ENCODE results near the gene PPRC1.
"Not testable (repeated sequence)": the region's sequence is repeated elsewhere in the genome, so short reads cannot be mapped to it uniquely, and the experiment has no call there.

The PPRC1 gene

DNA sequence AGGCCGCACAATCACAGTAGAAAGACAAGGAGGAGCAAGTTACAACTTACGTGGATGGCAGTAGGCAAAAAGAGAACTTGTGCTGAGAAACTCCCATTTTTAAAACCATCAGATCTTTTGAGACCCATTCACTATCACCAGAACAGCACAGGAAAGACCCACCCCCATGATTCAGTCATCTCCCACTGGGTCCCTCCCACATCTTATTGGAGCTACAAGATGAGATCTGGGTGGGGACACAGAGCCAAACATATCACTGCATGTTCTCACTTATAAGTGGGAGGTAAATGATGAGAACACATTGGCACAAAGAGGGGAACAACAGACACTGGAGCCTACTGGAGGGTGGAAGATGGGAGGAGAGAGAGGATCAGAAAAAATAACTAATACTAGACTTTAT is 51.8 kb downstream of the PPRC1 start:
- DNase-seq = no peak
- TF ChIP-seq POLR2A (IDR thresholded peaks at IDR 0.05; ENCODE audit: low read length) (no peak), GATA1 (IDR thresholded peaks at IDR 0.05; ENCODE audit: low read depth, low read length) (no peak)

DNA sequence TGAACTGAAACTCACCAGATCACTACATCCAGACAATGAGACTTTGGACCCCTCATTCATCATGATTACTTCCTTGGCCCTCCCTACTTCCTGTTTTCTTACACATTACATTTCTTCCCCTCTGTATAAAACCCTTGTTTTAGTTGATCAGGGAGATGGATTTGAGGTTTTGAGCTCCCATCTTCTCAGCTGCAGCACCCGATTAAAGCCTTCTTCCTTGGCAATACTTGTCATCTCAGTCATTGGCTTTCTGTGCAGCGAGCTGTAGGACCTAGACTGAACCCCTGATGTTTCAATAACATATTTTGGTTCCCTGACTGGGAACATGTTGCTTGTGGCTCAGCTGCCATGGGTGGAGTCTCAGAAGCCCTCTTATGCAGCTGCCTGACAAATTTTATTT is 52.4 kb downstream of the PPRC1 start:
- no peak for TF ChIP-seq POLR2A (IDR thresholded peaks at IDR 0.05; ENCODE audit: low read length)
- no peak for TF ChIP-seq GATA1 (IDR thresholded peaks at IDR 0.05; ENCODE audit: low read depth, low read length)
- no peak for DNase-seq

DNA sequence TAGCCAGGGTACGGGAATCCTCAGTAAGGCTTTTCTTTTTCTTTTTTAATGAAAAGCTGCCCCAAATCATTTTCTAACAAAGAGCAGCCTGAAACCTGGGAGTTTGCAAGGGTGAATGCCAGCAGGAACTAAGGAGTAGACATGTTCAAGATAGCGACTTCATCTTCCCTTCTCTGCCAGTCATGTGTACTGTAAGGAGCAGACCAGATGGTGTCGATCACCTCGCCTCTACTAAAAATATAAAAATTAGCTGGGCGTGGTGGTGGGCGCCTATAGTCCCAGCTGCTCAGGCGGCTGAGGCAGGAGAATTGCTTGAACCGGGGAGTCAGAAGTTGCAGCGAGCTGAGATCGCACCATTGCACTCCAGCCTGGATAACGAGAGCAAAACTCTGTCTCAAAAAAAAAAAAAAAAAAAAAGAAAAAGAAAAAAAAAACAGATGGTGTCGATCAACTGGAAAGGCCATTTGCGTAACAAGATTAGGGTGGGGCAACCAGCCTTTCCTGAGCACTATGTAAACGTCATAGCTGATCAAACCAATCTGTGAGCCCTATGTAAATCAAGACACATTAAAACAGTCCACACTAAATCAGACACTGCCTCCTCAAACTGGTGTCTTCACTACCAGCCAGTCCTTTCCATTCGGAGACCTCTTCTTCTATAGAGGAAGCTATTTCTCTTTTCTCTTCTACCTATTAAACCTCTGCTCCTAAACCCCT is 53.1 kb downstream of the PPRC1 start:
- no peak for TF ChIP-seq POLR2A (IDR thresholded peaks at IDR 0.05; ENCODE audit: low read length)
- TF ChIP-seq GATA1 (IDR thresholded peaks at IDR 0.05; ENCODE audit: low read depth, low read length) = no peak
- DNase-seq = no peak

DNA sequence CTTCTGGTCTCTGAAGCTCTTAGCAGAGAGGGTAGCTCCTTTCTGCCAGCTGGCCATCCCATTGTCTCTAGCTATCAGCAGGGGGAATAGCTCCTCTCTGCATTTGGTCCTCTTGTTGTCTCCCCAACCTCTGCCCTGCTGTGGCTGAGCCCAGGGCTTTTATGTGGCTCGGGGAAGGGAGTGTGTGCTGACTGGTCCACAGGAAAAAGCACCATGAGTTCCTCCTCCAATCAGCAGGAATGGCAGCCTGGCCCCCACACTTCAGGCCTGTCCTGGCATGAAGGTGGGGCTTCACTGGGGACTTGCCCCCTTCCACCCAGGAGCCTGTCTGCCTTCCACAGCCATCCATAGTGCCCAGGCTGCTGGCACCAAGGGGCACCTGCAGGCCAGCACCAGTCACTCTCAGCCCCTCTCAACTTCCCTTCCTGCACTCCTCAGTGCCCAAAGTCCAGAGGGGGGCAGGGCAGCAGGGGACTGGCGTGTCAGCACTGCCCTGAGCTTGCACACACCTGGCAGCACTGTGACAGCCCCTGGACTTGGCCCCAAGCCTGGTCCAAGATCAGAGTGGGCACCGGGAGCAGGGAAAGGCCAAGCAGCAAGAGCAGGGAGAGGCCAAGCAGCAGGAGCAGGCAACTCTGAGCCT is 55.6 kb downstream of the PPRC1 start:
- TF ChIP-seq GATA1 (IDR thresholded peaks at IDR 0.05; ENCODE audit: low read depth, low read length) = no peak
- no peak for TF ChIP-seq POLR2A (IDR thresholded peaks at IDR 0.05; ENCODE audit: low read length)
- no peak for DNase-seq

DNA sequence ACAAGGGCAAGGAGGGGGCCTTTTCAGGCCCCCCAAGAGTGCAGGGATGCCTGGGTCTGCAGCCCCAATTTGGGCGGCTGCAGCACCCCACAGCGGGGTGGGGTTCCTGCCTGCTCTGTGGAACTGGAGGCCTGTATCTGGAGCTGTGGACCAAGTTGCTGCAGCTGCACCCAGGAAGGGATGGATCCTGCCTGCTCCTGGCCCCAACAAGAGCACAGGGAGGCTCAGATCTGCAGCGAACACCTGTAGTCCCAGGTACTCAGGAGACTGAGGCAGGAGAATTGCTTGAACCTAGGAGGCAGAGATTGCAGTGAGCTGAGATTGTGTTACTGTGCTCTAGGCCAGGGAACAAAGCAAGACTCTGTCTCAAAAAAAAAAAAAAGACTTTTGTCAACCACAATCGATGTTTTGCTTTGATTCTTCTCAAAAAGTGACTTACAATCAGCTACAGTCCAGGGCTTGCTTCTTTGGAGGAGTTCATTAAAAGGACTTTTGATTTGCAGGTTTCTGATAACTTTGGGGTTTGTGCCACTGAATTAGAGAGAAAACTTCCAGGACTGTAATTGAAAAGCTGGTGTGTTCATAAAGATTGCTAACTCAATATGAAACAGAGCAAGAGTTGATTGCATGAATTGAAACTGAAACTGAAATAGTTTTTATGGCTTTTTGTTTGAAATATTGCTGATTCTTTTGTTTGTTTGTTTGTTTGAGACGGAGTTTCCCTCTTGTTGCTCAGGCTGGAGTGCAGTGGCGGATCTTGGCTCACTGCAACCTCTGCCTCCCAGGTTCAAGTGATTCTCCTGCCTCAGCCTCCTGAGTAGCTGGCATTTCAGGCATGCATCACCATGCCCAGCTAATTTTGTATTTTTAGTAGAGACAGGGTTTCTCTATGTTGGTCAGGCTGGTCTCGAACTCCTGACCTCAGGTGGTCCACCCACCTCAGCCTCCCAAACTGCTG is 56.4 kb downstream of the PPRC1 start:
- not testable (repeated sequence) for DNase-seq

DNA sequence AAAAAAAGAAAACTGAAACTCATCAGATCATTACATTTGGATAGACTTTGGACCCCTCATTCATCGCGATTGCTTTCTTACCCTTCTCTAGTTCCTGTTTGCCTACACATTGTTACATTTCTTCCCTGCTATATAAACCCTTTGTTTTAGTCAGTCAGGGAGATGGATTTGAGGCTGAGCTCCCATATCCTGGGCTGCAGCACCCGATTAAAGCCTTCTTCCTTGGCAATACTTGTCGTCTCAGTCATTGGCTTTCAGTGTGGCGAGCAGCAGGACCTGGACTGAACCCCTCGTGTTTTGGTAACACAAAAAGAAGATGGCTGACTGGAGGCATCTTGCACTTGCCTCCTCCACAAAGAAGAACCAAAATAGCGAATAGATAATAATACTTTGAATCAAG is 59.1 kb downstream of the PPRC1 start:
- no peak for TF ChIP-seq POLR2A (IDR thresholded peaks at IDR 0.05; ENCODE audit: low read length)
- no peak for TF ChIP-seq GATA1 (IDR thresholded peaks at IDR 0.05; ENCODE audit: low read depth, low read length)
- DNase-seq = no peak

DNA sequence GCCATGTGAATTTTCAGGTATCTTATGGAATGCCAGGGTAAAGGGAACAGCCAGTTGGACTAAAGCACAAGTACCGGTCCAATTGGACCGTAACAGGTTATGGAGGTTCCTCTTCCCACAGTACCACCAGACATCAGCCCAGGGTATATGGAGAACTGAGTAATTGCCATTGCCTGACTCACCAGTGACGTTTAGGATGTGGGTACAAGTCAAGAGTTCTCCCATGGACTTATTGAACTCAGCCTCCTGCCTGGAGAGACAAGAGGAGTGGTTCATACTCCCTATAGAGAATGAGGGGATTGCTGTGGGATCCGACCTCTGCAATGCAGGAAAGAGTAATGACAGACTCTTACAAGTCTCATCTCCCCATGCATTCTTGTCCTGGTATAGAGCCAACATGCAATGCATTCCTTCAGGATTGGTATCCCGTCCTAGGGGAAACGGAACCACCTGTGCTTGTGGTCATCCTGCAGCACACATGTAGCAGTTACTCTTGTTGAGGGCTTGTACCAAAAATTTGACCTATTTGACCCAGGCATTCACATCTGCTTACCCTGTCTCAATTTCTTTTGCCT is 62.5 kb downstream of the PPRC1 start:
- TF ChIP-seq GATA1 (IDR thresholded peaks at IDR 0.05; ENCODE audit: low read depth, low read length) = no peak
- TF ChIP-seq POLR2A (IDR thresholded peaks at IDR 0.05; ENCODE audit: low read length) = no peak
- no peak for DNase-seq

DNA sequence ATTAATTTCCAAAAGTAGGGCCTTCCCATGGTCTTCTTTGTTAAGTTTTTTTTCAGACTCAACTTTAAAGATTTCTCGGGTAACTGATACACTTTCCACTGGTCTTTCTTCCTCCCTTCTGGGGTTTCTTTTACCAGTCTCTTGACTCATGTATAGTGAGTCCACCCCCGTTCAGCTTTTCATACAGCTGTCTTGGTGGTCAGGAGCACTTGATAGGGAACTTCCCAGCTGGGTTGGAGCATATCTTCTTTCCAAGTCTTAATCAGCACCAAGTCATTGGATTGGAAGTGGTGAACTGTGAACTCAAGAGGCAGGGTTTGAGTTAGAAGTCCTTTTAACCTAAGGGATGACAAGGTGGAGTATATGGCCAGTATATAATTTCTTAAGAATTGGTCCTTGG is 64.1 kb downstream of the PPRC1 start:
- no peak for DNase-seq
- no peak for TF ChIP-seq POLR2A (IDR thresholded peaks at IDR 0.05; ENCODE audit: low read length)
- TF ChIP-seq GATA1 (IDR thresholded peaks at IDR 0.05; ENCODE audit: low read depth, low read length) = no peak

DNA sequence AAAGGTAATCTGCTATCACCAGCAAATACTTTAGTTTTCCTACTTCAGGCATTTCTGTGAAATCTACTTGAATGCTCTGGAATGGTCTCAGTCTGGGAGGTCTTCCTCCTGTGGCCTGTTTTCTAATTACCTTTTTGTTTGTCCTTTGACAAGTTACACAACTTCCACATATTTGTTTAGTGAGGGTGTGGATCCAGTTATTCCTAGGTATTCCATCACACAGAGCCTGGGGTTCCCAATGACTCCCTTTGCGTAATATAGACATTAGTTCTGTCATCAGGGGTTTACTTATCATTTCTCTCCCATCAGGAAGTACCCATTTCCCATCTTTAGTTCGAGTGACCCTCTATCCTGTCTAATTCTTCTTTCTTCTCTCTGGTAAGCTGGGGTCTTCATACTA is 65.2 kb downstream of the PPRC1 start:
- no peak for TF ChIP-seq GATA1 (IDR thresholded peaks at IDR 0.05; ENCODE audit: low read depth, low read length)
- no peak for TF ChIP-seq POLR2A (IDR thresholded peaks at IDR 0.05; ENCODE audit: low read length)
- DNase-seq = no peak
